Chondrocyte (in vitro differentiated cells): ENCODE results near the gene MRAP. TPM values are rescaled to one million over a fixed set of nuclear protein-coding genes. Genes with fewer than 3 reads are reported as not detected.

Experiments used
- DNase-seq: peaks from one replicate; pipeline ENCODE4 v3.0.0; 2021; ENCODE audit warnings: mixed read lengths, low spot score
- H3K27ac Mint-ChIP-seq: one replicate; pipeline ENCODE4 v1.8.0; 2021; ENCODE audit warnings: mild to moderate bottlenecking, moderate library complexity, mixed read lengths; ENCODE audit not compliant: unreplicated experiment
- H3K27me3 Mint-ChIP-seq: 2 replicates; pipeline ENCODE4 v1.8.0; 2021; ENCODE audit warnings: low read depth, mixed read lengths
- H3K36me3 Mint-ChIP-seq: 2 replicates; pipeline ENCODE4 v1.8.0; 2021; ENCODE audit warnings: low read depth, mixed read lengths
- H3K4me1 Mint-ChIP-seq: 2 replicates; pipeline ENCODE4 v1.8.0; 2021; ENCODE audit warnings: low read depth, mild to moderate bottlenecking, mixed read lengths
- H3K4me3 Mint-ChIP-seq: one replicate; pipeline ENCODE4 v1.8.0; 2021; ENCODE audit warnings: mild to moderate bottlenecking, moderate library complexity, mixed read lengths; ENCODE audit not compliant: unreplicated experiment
- H3K9me3 Mint-ChIP-seq: 2 replicates; pipeline ENCODE4 v1.8.0; 2021; ENCODE audit warnings: low read depth, mixed read lengths
- CTCF ChIP-seq: fragments of 200-600 bp; sonication (generic); IDR thresholded peaks from 2 replicates; pipeline ENCODE4 v1.5.0; 2021; ENCODE audit warnings: antibody characterized with exemption, mild to moderate bottlenecking, moderate library complexity
- total RNA-seq: library from RNA; stranded (reverse); gene quantifications from 3 replicates; pipeline ENCODE4 v1.2.1, GENCODE V29; 2021

Gene MRAP
- total RNA-seq, 1 donor from 2014 or later: not detected

GRCh38 chr21:32270748-32271147 is 27.9 kb upstream of the MRAP start:
- DNase-seq: no peak
- no peak overlapping the region for H3K27ac Mint-ChIP-seq
- H3K27me3 Mint-ChIP-seq: no peaks in the 10 kb centered on the region
- H3K4me3 Mint-ChIP-seq: no peak overlapping the region
- TF ChIP-seq CTCF: no peak
- peaks cover 6% of the 10 kb centered on the region for H3K36me3 Mint-ChIP-seq
- no peaks in the 10 kb centered on the region for H3K4me1 Mint-ChIP-seq
- H3K9me3 Mint-ChIP-seq: no peaks in the 10 kb centered on the region

- Mint-ChIP-seq H3K4me1 (peaks cover 26% of the 10 kb centered on the region), H3K9me3 (no peaks in the 10 kb centered on the region), H3K27ac (no peak overlapping the region), H3K36me3 (peaks cover 2% of the 10 kb centered on the region), H3K4me3 (no peak overlapping the region), H3K27me3 (no peaks in the 10 kb centered on the region)
- TF ChIP-seq CTCF: no peak
- DNase-seq: no peak
Measured at GRCh38 chr21:32276671-32277070, 22.0 kb upstream of the MRAP start.

- Mint-ChIP-seq H3K36me3 (no peaks in the 10 kb centered on the region), H3K9me3 (no peaks in the 10 kb centered on the region), H3K27me3 (no peaks in the 10 kb centered on the region), H3K4me1 (peaks cover 26% of the 10 kb centered on the region), H3K4me3 (peak overlapping the region; percentile 99), H3K27ac (no peak overlapping the region)
- DNase-seq: no peak
- no peak for TF ChIP-seq CTCF
Measured at GRCh38 chr21:32278103-32278502, 20.6 kb upstream of the MRAP start.

GRCh38 chr21:32278518-32279376 is 19.9 kb upstream of the MRAP start, which contains the start of gene MIS18A:
Gene MIS18A, minus strand, starts transcription at chr21:32279049. Its CDS starts 35 bp downstream, at chr21:32279014.
- peak; percentile 96 for DNase-seq
- Mint-ChIP-seq H3K36me3 (no peaks in the 10 kb centered on the region), H3K9me3 (no peaks in the 10 kb centered on the region), H3K4me1 (peaks cover 26% of the 10 kb centered on the region), H3K4me3 (peak within 1 kb of the TSS; percentile 99), H3K27ac (peak within 1 kb of the TSS; percentile 93), H3K27me3 (no peaks in the 10 kb centered on the region)
- TF ChIP-seq CTCF: peak; percentile 59

- Mint-ChIP-seq H3K36me3 (peaks cover 2% of the 10 kb centered on the region), H3K4me1 (peaks cover 26% of the 10 kb centered on the region), H3K4me3 (peak overlapping the region; percentile 99), H3K27ac (peak overlapping the region; percentile 93), H3K9me3 (no peaks in the 10 kb centered on the region), H3K27me3 (no peaks in the 10 kb centered on the region)
- TF ChIP-seq CTCF: no peak
- no peak for DNase-seq
Measured at GRCh38 chr21:32279377-32279680, 19.3 kb upstream of the MRAP start.
